ENCODE measurements around the gene SMARCC2.

SMARCC2 gene

DNA sequence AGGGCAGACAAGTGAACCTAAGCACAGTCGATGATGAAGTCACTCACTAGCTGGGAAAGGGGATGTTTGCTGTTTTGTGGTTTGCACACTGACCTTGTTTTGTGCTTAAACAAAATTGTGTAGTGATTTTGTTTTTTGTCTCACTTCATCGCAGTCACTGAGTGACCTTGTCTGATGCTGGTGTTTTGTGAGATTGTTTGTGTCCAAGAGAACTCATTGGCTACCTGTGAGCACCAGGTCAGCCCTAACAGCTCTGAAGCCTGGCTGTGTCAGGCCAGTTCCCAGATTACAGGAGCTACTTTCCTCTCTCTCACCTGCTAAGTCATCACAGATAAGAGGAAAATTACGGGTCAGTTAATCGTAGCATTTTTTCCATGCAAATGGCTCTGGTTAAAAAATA lies 65.2 kb downstream of the SMARCC2 start:
- Histone ChIP-seq H3K36me3 (ENCODE audit: insufficient read depth, low read length) (no peaks in the 10 kb centered on the region), H3K9ac (ENCODE audit: low read depth, low read length, poor library complexity, severe bottlenecking) (no peak overlapping the region), H4K20me1 (ENCODE audit: insufficient read depth, low read length, poor library complexity, severe bottlenecking) (peaks cover 6% of the 10 kb centered on the region), H3K9me2 (replicated peaks; ENCODE audit: low read depth, low read length) (no peaks in the 10 kb centered on the region), H3K79me2 (ENCODE audit: insufficient read depth, low read length) (peaks cover 34% of the 10 kb centered on the region), H3K27me3 (ENCODE audit: insufficient read depth, low read length, poor library complexity, severe bottlenecking) (no peaks in the 10 kb centered on the region), H3K4me3 (ENCODE audit: low read length, poor library complexity, severe bottlenecking) (no peak overlapping the region), H3K4me1 (ENCODE audit: insufficient read depth, low read length, poor library complexity, severe bottlenecking) (peaks cover 40% of the 10 kb centered on the region), H3F3A (ENCODE audit: low read depth) (peaks cover 7% of the 10 kb centered on the region), H3K9me3 (ENCODE audit: insufficient read depth, low read depth, low read length) (no peaks in the 10 kb centered on the region), H3K4me2 (ENCODE audit: low read depth, low read length, poor library complexity, severe bottlenecking) (no peak overlapping the region), H2AFZ (ENCODE audit: low read length) (no peak overlapping the region)
- TF ChIP-seq EZH2phosphoT487 (IDR thresholded peaks at IDR 0.05; ENCODE audit: borderline replicate concordance): no peak
- TF ChIP-seq, protein P1, sequence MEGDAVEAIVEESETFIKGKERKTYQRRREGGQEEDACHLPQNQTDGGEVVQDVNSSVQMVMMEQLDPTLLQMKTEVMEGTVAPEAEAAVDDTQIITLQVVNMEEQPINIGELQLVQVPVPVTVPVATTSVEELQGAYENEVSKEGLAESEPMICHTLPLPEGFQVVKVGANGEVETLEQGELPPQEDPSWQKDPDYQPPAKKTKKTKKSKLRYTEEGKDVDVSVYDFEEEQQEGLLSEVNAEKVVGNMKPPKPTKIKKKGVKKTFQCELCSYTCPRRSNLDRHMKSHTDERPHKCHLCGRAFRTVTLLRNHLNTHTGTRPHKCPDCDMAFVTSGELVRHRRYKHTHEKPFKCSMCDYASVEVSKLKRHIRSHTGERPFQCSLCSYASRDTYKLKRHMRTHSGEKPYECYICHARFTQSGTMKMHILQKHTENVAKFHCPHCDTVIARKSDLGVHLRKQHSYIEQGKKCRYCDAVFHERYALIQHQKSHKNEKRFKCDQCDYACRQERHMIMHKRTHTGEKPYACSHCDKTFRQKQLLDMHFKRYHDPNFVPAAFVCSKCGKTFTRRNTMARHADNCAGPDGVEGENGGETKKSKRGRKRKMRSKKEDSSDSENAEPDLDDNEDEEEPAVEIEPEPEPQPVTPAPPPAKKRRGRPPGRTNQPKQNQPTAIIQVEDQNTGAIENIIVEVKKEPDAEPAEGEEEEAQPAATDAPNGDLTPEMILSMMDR (conservative IDR thresholded peaks at IDR 0.05; ENCODE audit: low read length): no peak

DNA sequence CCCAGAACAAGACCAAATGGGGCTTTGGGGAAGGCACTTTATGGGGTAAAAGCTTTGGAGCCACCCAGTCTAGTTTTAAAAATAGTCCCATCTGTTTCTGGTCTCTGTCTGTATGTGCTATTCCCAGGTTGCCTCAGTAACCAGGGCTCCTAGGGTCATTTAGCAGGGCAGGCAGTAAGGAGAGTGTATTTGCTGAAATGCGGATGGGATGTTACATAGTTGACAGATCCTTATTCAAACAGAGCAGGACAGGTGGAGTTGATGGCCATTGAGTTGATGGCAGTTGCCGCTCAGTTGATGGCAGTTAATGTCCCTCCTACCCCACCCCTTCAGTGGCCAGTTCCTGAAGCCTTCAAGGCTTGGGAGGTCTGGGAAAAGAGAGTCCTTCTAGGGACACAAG lies 66.6 kb downstream of the SMARCC2 start:
- Histone ChIP-seq H3K9me3 (ENCODE audit: insufficient read depth, low read depth, low read length) (no peaks in the 10 kb centered on the region), H3K4me1 (ENCODE audit: insufficient read depth, low read length, poor library complexity, severe bottlenecking) (peaks cover 38% of the 10 kb centered on the region), H3K79me2 (ENCODE audit: insufficient read depth, low read length) (peaks cover 34% of the 10 kb centered on the region), H3K36me3 (ENCODE audit: insufficient read depth, low read length) (no peaks in the 10 kb centered on the region), H4K20me1 (ENCODE audit: insufficient read depth, low read length, poor library complexity, severe bottlenecking) (peaks cover 5% of the 10 kb centered on the region), H3K9me2 (replicated peaks; ENCODE audit: low read depth, low read length) (no peaks in the 10 kb centered on the region), H3K27me3 (ENCODE audit: insufficient read depth, low read length, poor library complexity, severe bottlenecking) (no peaks in the 10 kb centered on the region), H3K9ac (ENCODE audit: low read depth, low read length, poor library complexity, severe bottlenecking) (no peak overlapping the region), H3F3A (ENCODE audit: low read depth) (peaks cover 11% of the 10 kb centered on the region), H3K4me2 (ENCODE audit: low read depth, low read length, poor library complexity, severe bottlenecking) (no peak overlapping the region), H3K4me3 (ENCODE audit: low read length, poor library complexity, severe bottlenecking) (no peak overlapping the region), H2AFZ (ENCODE audit: low read length) (no peak overlapping the region)
- TF ChIP-seq, protein P1 (conservative IDR thresholded peaks at IDR 0.05; ENCODE audit: low read length): no peak
- no peak for TF ChIP-seq EZH2phosphoT487 (IDR thresholded peaks at IDR 0.05; ENCODE audit: borderline replicate concordance)

DNA sequence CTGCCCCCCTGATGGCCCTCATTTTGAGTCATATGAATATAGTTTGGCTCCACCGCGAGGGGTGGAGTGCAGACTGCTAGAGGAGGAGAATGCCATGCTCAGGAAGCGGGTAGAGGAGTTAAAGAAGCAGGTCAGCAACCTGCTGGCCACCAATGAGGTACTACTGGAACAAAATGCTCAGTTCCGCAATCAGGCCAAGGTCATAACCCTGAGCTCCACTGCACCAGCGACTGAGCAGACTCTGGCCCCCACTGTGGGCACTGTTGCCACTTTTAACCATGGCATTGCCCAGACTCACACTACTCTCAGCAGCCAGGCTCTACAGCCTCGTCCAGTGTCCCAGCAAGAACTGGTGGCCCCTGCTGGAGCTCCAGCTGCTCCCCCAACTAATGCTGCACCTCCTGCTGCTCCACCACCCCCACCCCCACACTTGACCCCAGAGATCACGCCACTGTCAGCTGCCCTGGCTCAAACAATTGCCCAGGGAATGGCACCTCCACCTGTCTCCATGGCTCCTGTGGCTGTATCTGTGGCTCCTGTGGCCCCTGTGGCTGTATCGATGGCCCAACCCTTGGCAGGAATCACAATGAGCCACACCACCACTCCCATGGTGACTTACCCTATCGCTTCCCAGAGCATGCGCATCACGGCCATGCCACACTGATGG lies 67.9 kb downstream of the SMARCC2 start:
- Histone ChIP-seq H3K9ac (ENCODE audit: low read depth, low read length, poor library complexity, severe bottlenecking) (no peak overlapping the region), H4K20me1 (ENCODE audit: insufficient read depth, low read length, poor library complexity, severe bottlenecking) (peaks cover 14% of the 10 kb centered on the region), H3K79me2 (ENCODE audit: insufficient read depth, low read length) (peaks cover 44% of the 10 kb centered on the region), H3K4me2 (ENCODE audit: low read depth, low read length, poor library complexity, severe bottlenecking) (no peak overlapping the region), H3K9me2 (replicated peaks; ENCODE audit: low read depth, low read length) (no peaks in the 10 kb centered on the region), H3K9me3 (ENCODE audit: insufficient read depth, low read depth, low read length) (no peaks in the 10 kb centered on the region), H3F3A (ENCODE audit: low read depth) (peaks cover 11% of the 10 kb centered on the region), H3K36me3 (ENCODE audit: insufficient read depth, low read length) (peaks cover 7% of the 10 kb centered on the region; the same call in 1 of the 2 replicates), H3K4me1 (ENCODE audit: insufficient read depth, low read length, poor library complexity, severe bottlenecking) (peaks cover 26% of the 10 kb centered on the region), H3K27me3 (ENCODE audit: insufficient read depth, low read length, poor library complexity, severe bottlenecking) (peaks cover 7% of the 10 kb centered on the region), H3K4me3 (ENCODE audit: low read length, poor library complexity, severe bottlenecking) (no peak overlapping the region), H2AFZ (ENCODE audit: low read length) (no peak overlapping the region)
- TF ChIP-seq EZH2phosphoT487 (IDR thresholded peaks at IDR 0.05; ENCODE audit: borderline replicate concordance): no peak
- TF ChIP-seq, protein P1 (conservative IDR thresholded peaks at IDR 0.05; ENCODE audit: low read length): no peak

Measured in Loucy (cell line).